BLaER1 treated with 17β-estradiol and CSF1 and Interleukin-3, amounts not matched to agents 10 nM and 100 nM (cell line): Measurements from ENCODE around the gene TMEM163.

Source experiments
- H3K27ac ChIP-seq, 11 experiments: shearing (Covaris generic); formaldehyde crosslinking; 2 replicates each; pipeline ENCODE4 v1.8.1; 2022
- H3K27me3 ChIP-seq, 11 experiments: shearing (Covaris generic); formaldehyde crosslinking; 2 replicates each; pipeline ENCODE4 v1.8.1; 2022
- H3K36me3 ChIP-seq, 11 experiments: shearing (Covaris generic); formaldehyde crosslinking; 2 replicates each; pipeline ENCODE4 v1.8.1; 2022
- H3K4me1 ChIP-seq, 10 experiments: shearing (Covaris generic); formaldehyde crosslinking; 2 replicates each; pipeline ENCODE4 v1.8.1; 2022
- H3K4me2 ChIP-seq, 11 experiments: shearing (Covaris generic); formaldehyde crosslinking; 2 replicates each; pipeline ENCODE4 v1.8.1; 2022
- H3K4me3 ChIP-seq, 10 experiments: shearing (Covaris generic); formaldehyde crosslinking; 2 replicates each; pipeline ENCODE4 v1.8.1; 2022
- H3K9ac ChIP-seq, 11 experiments: shearing (Covaris generic); formaldehyde crosslinking; 2 replicates each; pipeline ENCODE4 v1.8.1; 2022
- H3K9me3 ChIP-seq, 11 experiments: shearing (Covaris generic); formaldehyde crosslinking; replicated peaks in 1 of 11; 2 replicates each; pipeline ENCODE4 v1.8.1; 2022
- H4K20me1 ChIP-seq, 11 experiments: shearing (Covaris generic); formaldehyde crosslinking; 2 replicates each; pipeline ENCODE4 v1.8.1; 2022
- Cebpa-rat ChIP-seq, 11 experiments: shearing (Covaris generic); IDR thresholded peaks; 2 replicates each; pipeline ENCODE4 v1.8.1; 2022

TMEM163 gene

GRCh38 chr2:134441153-134441863 is 277.5 kb downstream of the TMEM163 start:
- Histone ChIP-seq H3K27ac (no peak overlapping the region), H3K4me3 (no peak overlapping the region), H4K20me1 (peaks cover 0 to 49% (median 15%) of the 10 kb centered on the region in 11 experiments; a peak in 10 of 22 replicates), H3K36me3 (peaks cover 94 to 100% (median 99%) of the 10 kb centered on the region in 11 experiments), H3K4me1 (peaks cover 0 to 13% (median 0%) of the 10 kb centered on the region in 10 experiments; a peak in 4 of 20 replicates), H3K27me3 (no peaks in the 10 kb centered on the region), H3K9me3 (no peaks in the 10 kb centered on the region), H3K4me2 (no peak overlapping the region), H3K9ac (no peak overlapping the region)
- no peak for TF ChIP-seq Cebpa-rat (IDR thresholded peaks at IDR 0.05)

- Histone ChIP-seq H3K27ac (no peak overlapping the region), H3K36me3 (peaks cover 94 to 100% (median 99%) of the 10 kb centered on the region in 11 experiments), H3K9ac (no peak overlapping the region), H3K4me2 (no peak overlapping the region), H3K9me3 (no peaks in the 10 kb centered on the region), H3K4me1 (0 out of 20 replicates have a peak, but pooled peaks cover 0 to 5% (median 0%) of the 10 kb centered on the region in 10 experiments), H3K4me3 (no peak overlapping the region), H4K20me1 (peaks cover 0 to 42% (median 15%) of the 10 kb centered on the region in 11 experiments; a peak in 8 of 22 replicates), H3K27me3 (no peaks in the 10 kb centered on the region)
- no peak for TF ChIP-seq Cebpa-rat (IDR thresholded peaks at IDR 0.05)
These were observed 278.4 kb downstream of the TMEM163 start for GRCh38 chr2:134440336-134440909.

- H3K27me3 ChIP-seq, result no peaks in the 10 kb centered on the region
- no peak overlapping the region for H3K4me3 ChIP-seq
- no peak overlapping the region for H3K9ac ChIP-seq
- peaks cover 94 to 100% (median 99%) of the 10 kb centered on the region in 11 experiments for H3K36me3 ChIP-seq
- no peak for TF ChIP-seq Cebpa-rat (IDR thresholded peaks at IDR 0.05)
- 0 out of 20 replicates have a peak, but pooled peaks cover 0 to 5% (median 0%) of the 10 kb centered on the region in 10 experiments for H3K4me1 ChIP-seq
- no peak overlapping the region for H3K4me2 ChIP-seq
- H3K9me3 ChIP-seq, result no peaks in the 10 kb centered on the region
- H3K27ac ChIP-seq, result no peak overlapping the region
- peaks cover 0 to 25% (median 9%) of the 10 kb centered on the region in 11 experiments; a peak in 6 of 22 replicates for H4K20me1 ChIP-seq
These were observed 280.4 kb downstream of the TMEM163 start for GRCh38 chr2:134438371-134438770.

GRCh38 chr2:134436706-134437105 is 282.1 kb downstream of the TMEM163 start:
- H3K9ac ChIP-seq, result no peak overlapping the region
- H3K4me2 ChIP-seq, result no peak overlapping the region
- no peaks in the 10 kb centered on the region for H3K9me3 ChIP-seq
- H3K27me3 ChIP-seq, result no peaks in the 10 kb centered on the region
- no peak for TF ChIP-seq Cebpa-rat (IDR thresholded peaks at IDR 0.05)
- 0 out of 20 replicates have a peak, but pooled peaks cover 0 to 5% (median 0%) of the 10 kb centered on the region in 10 experiments for H3K4me1 ChIP-seq
- peaks cover 94 to 100% (median 99%) of the 10 kb centered on the region in 11 experiments for H3K36me3 ChIP-seq
- peaks cover 0 to 15% (median 3%) of the 10 kb centered on the region in 11 experiments; a peak in 5 of 22 replicates for H4K20me1 ChIP-seq
- H3K27ac ChIP-seq, result no peak overlapping the region
- H3K4me3 ChIP-seq, result no peak overlapping the region

GRCh38 chr2:134435936-134436335 is 282.9 kb downstream of the TMEM163 start:
- TF ChIP-seq Cebpa-rat (IDR thresholded peaks at IDR 0.05), result no peak

GRCh38 chr2:134435505-134435904 is 283.3 kb downstream of the TMEM163 start:
- TF ChIP-seq Cebpa-rat (IDR thresholded peaks at IDR 0.05), result no peak
- H3K4me1 ChIP-seq, result 0 out of 20 replicates have a peak, but pooled peaks cover 0 to 5% (median 0%) of the 10 kb centered on the region in 10 experiments
- no peak overlapping the region for H3K27ac ChIP-seq
- peaks cover 97 to 100% (median 99%) of the 10 kb centered on the region in 11 experiments for H3K36me3 ChIP-seq
- no peaks in the 10 kb centered on the region for H3K27me3 ChIP-seq
- H3K4me2 ChIP-seq, result no peak overlapping the region
- no peak overlapping the region for H3K9ac ChIP-seq
- H4K20me1 ChIP-seq, result peaks cover 0 to 12% (median 0%) of the 10 kb centered on the region in 11 experiments; a peak in 4 of 22 replicates
- H3K4me3 ChIP-seq, result no peak overlapping the region
- no peaks in the 10 kb centered on the region for H3K9me3 ChIP-seq

More at GRCh38 chr2:134435936-134436335, 282.9 kb downstream of the TMEM163 start:
- Histone ChIP-seq H3K9ac (no peak overlapping the region), H3K9me3 (no peaks in the 10 kb centered on the region), H4K20me1 (peaks cover 0 to 12% (median 0%) of the 10 kb centered on the region in 11 experiments; a peak in 4 of 22 replicates), H3K36me3 (peaks cover 95 to 100% (median 99%) of the 10 kb centered on the region in 11 experiments), H3K27ac (no peak overlapping the region), H3K4me1 (0 out of 20 replicates have a peak, but pooled peaks cover 0 to 5% (median 0%) of the 10 kb centered on the region in 10 experiments), H3K4me3 (no peak overlapping the region), H3K27me3 (no peaks in the 10 kb centered on the region), H3K4me2 (no peak overlapping the region)

GRCh38 chr2:134433979-134434378 is 284.8 kb downstream of the TMEM163 start:
- Histone ChIP-seq H3K9me3 (no peaks in the 10 kb centered on the region), H3K4me1 (0 out of 20 replicates have a peak, but pooled peaks cover 0 to 5% (median 0%) of the 10 kb centered on the region in 10 experiments), H4K20me1 (peaks cover 0 to 10% (median 0%) of the 10 kb centered on the region in 11 experiments; a peak in 3 of 22 replicates), H3K4me2 (no peak overlapping the region), H3K4me3 (no peak overlapping the region), H3K27me3 (no peaks in the 10 kb centered on the region), H3K36me3 (peaks cover 97 to 100% (median 99%) of the 10 kb centered on the region in 11 experiments), H3K9ac (no peak overlapping the region), H3K27ac (no peak overlapping the region)
- TF ChIP-seq Cebpa-rat (IDR thresholded peaks at IDR 0.05), result no peak

GRCh38 chr2:134433469-134433868 is 285.3 kb downstream of the TMEM163 start:
- H3K4me1 ChIP-seq, result 0 out of 20 replicates have a peak, but pooled peaks cover 0 to 5% (median 0%) of the 10 kb centered on the region in 10 experiments
- no peak overlapping the region for H3K9ac ChIP-seq
- no peak for TF ChIP-seq Cebpa-rat (IDR thresholded peaks at IDR 0.05)
- no peak overlapping the region for H3K4me3 ChIP-seq
- H3K4me2 ChIP-seq, result no peak overlapping the region
- no peaks in the 10 kb centered on the region for H3K9me3 ChIP-seq
- H3K27ac ChIP-seq, result no peak overlapping the region
- H3K27me3 ChIP-seq, result no peaks in the 10 kb centered on the region
- peaks cover 97 to 100% (median 99%) of the 10 kb centered on the region in 11 experiments for H3K36me3 ChIP-seq
- peaks cover 0 to 10% (median 0%) of the 10 kb centered on the region in 11 experiments; a peak in 3 of 22 replicates for H4K20me1 ChIP-seq

- Histone ChIP-seq H3K4me1 (0 out of 20 replicates have a peak, but pooled peaks cover 0 to 5% (median 0%) of the 10 kb centered on the region in 10 experiments), H4K20me1 (peaks cover 0 to 10% (median 0%) of the 10 kb centered on the region in 11 experiments; a peak in 3 of 22 replicates), H3K36me3 (peaks cover 99 to 100% (median 100%) of the 10 kb centered on the region in 11 experiments), H3K4me3 (no peak overlapping the region), H3K27me3 (no peaks in the 10 kb centered on the region), H3K27ac (no peak overlapping the region), H3K4me2 (no peak overlapping the region), H3K9me3 (no peaks in the 10 kb centered on the region), H3K9ac (no peak overlapping the region)
- TF ChIP-seq Cebpa-rat (IDR thresholded peaks at IDR 0.05), result no peak
These were observed 286.3 kb downstream of the TMEM163 start for GRCh38 chr2:134432435-134432883.
